HUES6 (cell line): ENCODE results near the gene ICAM2.
"Not testable (repeated sequence)": the region's sequence is repeated elsewhere in the genome, so short reads cannot be mapped to it uniquely, and the experiment has no call there.

Experiments
- H3K27ac ChIP-seq: 2 replicates; pipeline ENCODE4 v1.7.0; 2013; ENCODE audit warnings: low read depth, mild to moderate bottlenecking, low read length, inconsistent platforms
- H3K27me3 ChIP-seq: 2 replicates; pipeline ENCODE4 v1.6.1; 2013; ENCODE audit warnings: low read length; ENCODE audit not compliant: control insufficient read depth, insufficient read depth
- H3K36me3 ChIP-seq: 2 replicates; pipeline ENCODE4 v1.6.1; 2013; ENCODE audit warnings: low read length; ENCODE audit not compliant: control insufficient read depth, insufficient read depth
- H3K4me1 ChIP-seq: 2 replicates; pipeline ENCODE4 v1.6.1; 2013; ENCODE audit warnings: low read length; ENCODE audit not compliant: control insufficient read depth, insufficient read depth
- H3K4me3 ChIP-seq: 2 replicates; pipeline ENCODE4 v1.5.1; 2013; ENCODE audit warnings: low read depth, low read length
- H3K9ac ChIP-seq: one replicate; pipeline ENCODE4 v1.6.1; 2013; ENCODE audit warnings: mild to moderate bottlenecking, low read length
- H3K9me3 ChIP-seq: 2 replicates; pipeline ENCODE4 v1.6.1; 2013; ENCODE audit warnings: low read depth, low read length; ENCODE audit not compliant: control insufficient read depth, insufficient read depth

Gene ICAM2

GRCh38 chr17:64025732-64026294 is 5.4 kb upstream of the ICAM2 start:
- Histone ChIP-seq H3K4me3 (peak overlapping the region; percentile 30; the same call in 1 of the 2 replicates), H3K4me1 (no peaks in the 10 kb centered on the region), H3K27me3 (no peaks in the 10 kb centered on the region), H3K9ac (no peak overlapping the region), H3K36me3 (no peaks in the 10 kb centered on the region), H3K27ac (no peak overlapping the region), H3K9me3 (no peaks in the 10 kb centered on the region)

- Histone ChIP-seq H3K27me3 (no peaks in the 10 kb centered on the region), H3K27ac (no peak overlapping the region), H3K9ac (no peak overlapping the region), H3K4me3 (no peak overlapping the region), H3K9me3 (no peaks in the 10 kb centered on the region), H3K36me3 (no peaks in the 10 kb centered on the region), H3K4me1 (peaks cover 4% of the 10 kb centered on the region)
Observed at GRCh38 chr17:64024781-64025731, 4.6 kb upstream of the ICAM2 start.

- H3K9ac ChIP-seq: no peak overlapping the region
- H3K4me3 ChIP-seq: no peak overlapping the region
- H3K27ac ChIP-seq: no peak overlapping the region
- no peaks in the 10 kb centered on the region for H3K27me3 ChIP-seq
- H3K9me3 ChIP-seq: no peaks in the 10 kb centered on the region
- no peaks in the 10 kb centered on the region for H3K36me3 ChIP-seq
- peaks cover 6% of the 10 kb centered on the region for H3K4me1 ChIP-seq
Observed at GRCh38 chr17:64024215-64024654, 3.8 kb upstream of the ICAM2 start.

GRCh38 chr17:64022611-64023063 is 2.2 kb upstream of the ICAM2 start:
- peaks cover 6% of the 10 kb centered on the region for H3K4me1 ChIP-seq
- H3K9ac ChIP-seq: no peak overlapping the region
- H3K36me3 ChIP-seq: no peaks in the 10 kb centered on the region
- H3K9me3 ChIP-seq: no peaks in the 10 kb centered on the region
- H3K27me3 ChIP-seq: no peaks in the 10 kb centered on the region
- H3K27ac ChIP-seq: no peak overlapping the region
- no peak overlapping the region for H3K4me3 ChIP-seq

GRCh38 chr17:64019551-64019961 is 877 bp downstream of the ICAM2 start:
- H3K9me3 ChIP-seq, H3K9ac ChIP-seq, H3K27ac ChIP-seq, H3K36me3 ChIP-seq, H3K27me3 ChIP-seq, H3K4me1 ChIP-seq, H3K4me3 ChIP-seq: not testable (repeated sequence)

- no peaks in the 10 kb centered on the region for H3K9me3 ChIP-seq
- no peak overlapping the region for H3K4me3 ChIP-seq
- no peak overlapping the region for H3K9ac ChIP-seq
- no peaks in the 10 kb centered on the region for H3K27me3 ChIP-seq
- H3K4me1 ChIP-seq: peaks cover 6% of the 10 kb centered on the region
- H3K36me3 ChIP-seq: no peaks in the 10 kb centered on the region
- no peak overlapping the region for H3K27ac ChIP-seq
Observed at GRCh38 chr17:64017381-64017980, 3.0 kb downstream of the ICAM2 start.

- no peaks in the 10 kb centered on the region for H3K9me3 ChIP-seq
- no peak overlapping the region for H3K27ac ChIP-seq
- H3K4me3 ChIP-seq: no peak overlapping the region
- no peaks in the 10 kb centered on the region for H3K27me3 ChIP-seq
- H3K9ac ChIP-seq: no peak overlapping the region
- H3K4me1 ChIP-seq: peaks cover 6% of the 10 kb centered on the region
- no peaks in the 10 kb centered on the region for H3K36me3 ChIP-seq
Observed at GRCh38 chr17:64016974-64017373, 3.5 kb downstream of the ICAM2 start.

GRCh38 chr17:64016231-64016784 is 4.1 kb downstream of the ICAM2 start:
- H3K4me1 ChIP-seq: peaks cover 6% of the 10 kb centered on the region
- H3K27ac ChIP-seq: no peak overlapping the region
- no peaks in the 10 kb centered on the region for H3K9me3 ChIP-seq
- H3K4me3 ChIP-seq: no peak overlapping the region
- no peak overlapping the region for H3K9ac ChIP-seq
- H3K27me3 ChIP-seq: no peaks in the 10 kb centered on the region
- H3K36me3 ChIP-seq: no peaks in the 10 kb centered on the region

GRCh38 chr17:64015447-64015846 is 5.0 kb downstream of the ICAM2 start:
- Histone ChIP-seq H3K9ac (no peak overlapping the region), H3K9me3 (no peaks in the 10 kb centered on the region), H3K27me3 (no peaks in the 10 kb centered on the region), H3K36me3 (no peaks in the 10 kb centered on the region), H3K4me1 (peaks cover 5% of the 10 kb centered on the region), H3K27ac (no peak overlapping the region), H3K4me3 (no peak overlapping the region)

GRCh38 chr17:64009571-64010402 is 10.6 kb downstream of the ICAM2 start:
- Histone ChIP-seq H3K27me3 (no peaks in the 10 kb centered on the region), H3K27ac (no peak overlapping the region), H3K4me3 (no peak overlapping the region), H3K4me1 (peaks cover 10% of the 10 kb centered on the region; the same call in 1 of the 2 replicates), H3K9me3 (no peaks in the 10 kb centered on the region), H3K36me3 (no peaks in the 10 kb centered on the region), H3K9ac (no peak overlapping the region)
